Spleen (tissue), 11 donors: ENCODE results near the gene TMEM214. TPM values are rescaled to one million over a fixed set of nuclear protein-coding genes. Genes with fewer than 3 reads are reported as not detected.

Experiments used
- DNase-seq: peaks from one replicate; pipeline ENCODE4 v3.0.0-alpha.2; 2020
- H3K27ac ChIP-seq, 8 donors: fragments of 200-600 bp; sonication (generic) in 7 of 8; 1 replicate in 4 of 8; 2 replicates in 4 of 8; pipeline versions ENCODE4 v1.5.0 to v1.8.0; 2016 to 2021; ENCODE audit warnings: inconsistent platforms in 4 of 8, mild to moderate bottlenecking in 4 of 8, moderate library complexity in 1 of 8
- H3K27me3 ChIP-seq, 7 donors: fragments of 200-600 bp; sonication (generic) in 6 of 7; replicated peaks in 1 of 7; 1 replicate in 4 of 7; 2 replicates in 3 of 7; pipeline versions ENCODE4 v1.5.0 to v1.8.0; 2016 to 2021; ENCODE audit warnings: inconsistent platforms in 3 of 7, mild to moderate bottlenecking in 1 of 7
- H3K36me3 ChIP-seq, 6 donors: fragments of 200-600 bp; sonication (generic) in 5 of 6; 1 replicate in 4 of 6; 2 replicates in 2 of 6; pipeline versions ENCODE4 v1.5.0 to v1.8.0; 2016 to 2021; ENCODE audit warnings: inconsistent platforms in 2 of 6
- H3K4me1 ChIP-seq, 6 donors: fragments of 200-600 bp; sonication (generic) in 5 of 6; 1 replicate in 3 of 6; 2 replicates in 3 of 6; pipeline versions ENCODE4 v1.5.0 to v1.8.0; 2016 to 2021; ENCODE audit warnings: inconsistent platforms in 3 of 6
- H3K4me3 ChIP-seq, 8 donors: fragments of 200-600 bp; sonication (generic) in 7 of 8; 1 replicate in 4 of 8; 2 replicates in 4 of 8; pipeline versions ENCODE4 v1.5.0 to v1.8.0; 2016 to 2021; ENCODE audit warnings: inconsistent platforms in 4 of 8, mild to moderate bottlenecking in 4 of 8, moderate library complexity in 2 of 8
- H3K9me3 ChIP-seq, 8 donors: fragments of 200-600 bp; sonication (generic) in 7 of 8; 1 replicate in 4 of 8; 2 replicates in 4 of 8; pipeline versions ENCODE4 v1.5.0 to v1.8.0; 2016 to 2021; ENCODE audit warnings: inconsistent platforms in 4 of 8
- POLR2A ChIP-seq, 3 donors: fragments of 450-650 bp; IDR thresholded peaks; one replicate each; pipeline ENCODE4 v1.5.1; 2017; ENCODE audit warnings: antibody characterized with exemption in 3 of 3, mild to moderate bottlenecking in 1 of 3
- POLR2AphosphoS5 ChIP-seq, 3 donors: sonication (generic); formaldehyde crosslinking; IDR thresholded peaks; one replicate each; pipeline ENCODE4 v1.5.1; 2017; ENCODE audit warnings: antibody characterized with exemption in 3 of 3
- WGBS, 5 donors: extraction: QIAGEN DNeasy Blood & Tissue Kit in 3 of 5; methylation state at CpG; one replicate each; pipeline versions ENCODE4 v1.1.5 to v1.1.7; 2013 to 2018; 5-methylcytosine and 5-hydroxymethylcytosine counted together
- intact Hi-C: fragments of 100-400 bp; cut with DNase I; formaldehyde crosslinking; loops from one replicate; pipeline ENCODE4 v1.15.0; 2023; ENCODE audit warnings: low total_unique reads
- polyA plus RNA-seq, 3 donors: library from polyadenylated mRNA; stranded (reverse); fragments of 200-250 nt; gene quantifications; one replicate each; pipeline ENCODE4 v1.2.1, GENCODE V29; 2013
- total RNA-seq, 7 donors: library from RNA; depleted of rRNA in 3 of 7; stranded (reverse); fragments of >200 nt in 3 of 7; fragmentation: NEBNext Ultra II Directional in 4 of 7; extraction: Animal tissue kit (Norgen Biotek cat#: 25700) in 4 of 7; gene quantifications; one replicate each; pipeline versions ENCODE4 v1.1.0 to v1.2.1, GENCODE V29; 2016 to 2021
- TF ChIP-seq, protein P1 (sequence below), 11 experiments: fragments of 200-600 bp in 7 of 11; fragments of 450-650 bp in 4 of 11; sonication (generic) in 4 of 11; IDR thresholded peaks in 8 of 11; conservative IDR thresholded peaks in 3 of 11; 1 replicate in 7 of 11; 2 replicates in 4 of 11; pipeline versions ENCODE4 v1.4.0 to v1.8.0; 2016 to 2021; ENCODE audit warnings: antibody characterized with exemption in 11 of 11, inconsistent platforms in 4 of 11, mild to moderate bottlenecking in 1 of 11
- donor health status: healthy with polysubstance abuse.
- donor health status: DM: no; HTN: no; CAD: no; lungs with moderate emphysema.
- donor health status: DM: no; HTN: no; CAD: no.
- donor health status: Bipolar disorder and iron deficiency.
- donor health status: healthy.
- donor health status: DM: no; HTN: no; CAD: no.
- donor health status: DM: yes; HTN: yes; CAD: no.

Gene TMEM214
- total and polyA plus RNA-seq, 10 donors: 22.3 to 93.1 (median 68.8) TPM

- intact Hi-C loops: no loop called here
- no peaks in the 10 kb centered on the region for H3K27me3 ChIP-seq
- H3K36me3 ChIP-seq: no peaks in the 10 kb centered on the region
- peaks cover 0 to 12% (median 0%) of the 10 kb centered on the region in 6 donors for H3K4me1 ChIP-seq
- H3K27ac ChIP-seq: no peak overlapping the region
- WGBS, 5 donors: 79 to 91% (median 89%) methylated on average over 4 of the region's 4 CpGs
- no peaks in the 10 kb centered on the region for H3K9me3 ChIP-seq
- DNase-seq: no peak
- no peak for TF ChIP-seq POLR2AphosphoS5 (IDR thresholded peaks at IDR 0.05)
- TF ChIP-seq POLR2A (IDR thresholded peaks at IDR 0.05): no peak
- TF ChIP-seq, protein P1, sequence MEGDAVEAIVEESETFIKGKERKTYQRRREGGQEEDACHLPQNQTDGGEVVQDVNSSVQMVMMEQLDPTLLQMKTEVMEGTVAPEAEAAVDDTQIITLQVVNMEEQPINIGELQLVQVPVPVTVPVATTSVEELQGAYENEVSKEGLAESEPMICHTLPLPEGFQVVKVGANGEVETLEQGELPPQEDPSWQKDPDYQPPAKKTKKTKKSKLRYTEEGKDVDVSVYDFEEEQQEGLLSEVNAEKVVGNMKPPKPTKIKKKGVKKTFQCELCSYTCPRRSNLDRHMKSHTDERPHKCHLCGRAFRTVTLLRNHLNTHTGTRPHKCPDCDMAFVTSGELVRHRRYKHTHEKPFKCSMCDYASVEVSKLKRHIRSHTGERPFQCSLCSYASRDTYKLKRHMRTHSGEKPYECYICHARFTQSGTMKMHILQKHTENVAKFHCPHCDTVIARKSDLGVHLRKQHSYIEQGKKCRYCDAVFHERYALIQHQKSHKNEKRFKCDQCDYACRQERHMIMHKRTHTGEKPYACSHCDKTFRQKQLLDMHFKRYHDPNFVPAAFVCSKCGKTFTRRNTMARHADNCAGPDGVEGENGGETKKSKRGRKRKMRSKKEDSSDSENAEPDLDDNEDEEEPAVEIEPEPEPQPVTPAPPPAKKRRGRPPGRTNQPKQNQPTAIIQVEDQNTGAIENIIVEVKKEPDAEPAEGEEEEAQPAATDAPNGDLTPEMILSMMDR (IDR thresholded peaks at IDR 0.05 in 8 of 11, conservative IDR thresholded peaks at IDR 0.05 in 3 of 11): no peak
- no peak overlapping the region for H3K4me3 ChIP-seq
Measured at GRCh38 chr2:27008678-27009077, 24.1 kb upstream of the TMEM214 start.

DNA sequence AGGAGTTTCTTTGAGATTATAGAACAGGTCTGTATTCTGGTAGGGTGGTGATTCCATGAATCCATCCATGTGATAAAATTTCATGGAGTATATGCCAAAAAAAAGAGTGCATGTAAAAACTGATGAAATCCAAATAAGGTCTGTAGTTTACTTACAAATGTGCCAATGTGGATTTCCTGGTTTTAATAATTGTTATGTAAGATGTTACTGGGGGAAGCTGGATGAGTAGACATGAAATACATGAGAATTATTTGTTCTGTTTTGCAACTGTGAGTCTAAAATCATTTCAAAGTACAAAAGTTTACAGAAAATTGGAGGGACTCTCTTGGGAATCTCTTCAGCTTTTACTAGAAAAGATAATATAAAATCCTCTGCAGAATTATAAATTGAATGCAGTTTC is 23.7 kb upstream of the TMEM214 start:
- H3K36me3 ChIP-seq: no peaks in the 10 kb centered on the region
- H3K27ac ChIP-seq: no peak overlapping the region
- TF ChIP-seq POLR2A (IDR thresholded peaks at IDR 0.05): no peak
- no peak for TF ChIP-seq POLR2AphosphoS5 (IDR thresholded peaks at IDR 0.05)
- no peak overlapping the region for H3K4me3 ChIP-seq
- H3K9me3 ChIP-seq: no peaks in the 10 kb centered on the region
- intact Hi-C loops: no loop called here
- no peak for DNase-seq
- no peaks in the 10 kb centered on the region for H3K27me3 ChIP-seq
- H3K4me1 ChIP-seq: peaks cover 0 to 12% (median 0%) of the 10 kb centered on the region in 6 donors

DNA sequence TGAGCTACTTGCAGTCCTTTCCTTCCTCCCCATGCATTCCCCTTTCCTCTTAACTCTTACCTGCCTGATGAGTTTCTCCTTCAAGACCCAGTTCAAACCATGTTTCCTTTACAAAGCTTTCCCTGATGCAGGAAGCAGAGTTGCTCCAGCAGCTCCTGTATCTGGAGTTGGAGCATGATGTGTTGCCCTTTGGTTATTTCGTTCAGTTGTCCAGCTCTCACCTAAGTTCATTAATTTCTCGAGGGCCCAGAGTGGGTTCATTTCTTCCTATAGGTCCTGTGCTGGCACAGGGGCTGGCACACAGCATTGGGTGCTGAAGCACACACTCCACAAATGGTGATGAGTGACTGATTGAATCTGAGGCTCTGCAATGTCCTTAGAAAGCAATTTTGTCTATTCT is 23.0 kb upstream of the TMEM214 start:
- Histone ChIP-seq H3K4me1 (peaks cover 0 to 12% (median 0%) of the 10 kb centered on the region in 6 donors), H3K27ac (no peak overlapping the region), H3K27me3 (no peaks in the 10 kb centered on the region), H3K4me3 (no peak overlapping the region), H3K9me3 (no peaks in the 10 kb centered on the region), H3K36me3 (no peaks in the 10 kb centered on the region)
- intact Hi-C loops: no loop called here
- 63 to 81% (median 75%) methylated on average over 2 of the region's 2 CpGs for WGBS, 5 donors
- DNase-seq: no peak
- TF ChIP-seq, protein P1 (IDR thresholded peaks at IDR 0.05 in 8 of 11, conservative IDR thresholded peaks at IDR 0.05 in 3 of 11): no peak
- TF ChIP-seq POLR2A (IDR thresholded peaks at IDR 0.05) (no peak), POLR2AphosphoS5 (IDR thresholded peaks at IDR 0.05) (no peak)

GRCh38 chr2:27010139-27010538 is 22.6 kb upstream of the TMEM214 start:
- H3K27me3 ChIP-seq: no peaks in the 10 kb centered on the region
- H3K9me3 ChIP-seq: no peaks in the 10 kb centered on the region
- DNase-seq: no peak
- peaks cover 0 to 13% (median 0%) of the 10 kb centered on the region in 6 donors for H3K4me1 ChIP-seq
- H3K36me3 ChIP-seq: no peaks in the 10 kb centered on the region
- intact Hi-C loops: no loop called here
- no peak overlapping the region for H3K27ac ChIP-seq
- 73 to 88% (median 81%) methylated on average over 3 of the region's 3 CpGs for WGBS, 5 donors
- no peak overlapping the region for H3K4me3 ChIP-seq
- TF ChIP-seq POLR2AphosphoS5 (IDR thresholded peaks at IDR 0.05): no peak

GRCh38 chr2:27013738-27014137 is 19.0 kb upstream of the TMEM214 start:
- no peak overlapping the region for H3K27ac ChIP-seq
- TF ChIP-seq POLR2A (IDR thresholded peaks at IDR 0.05) (no peak), POLR2AphosphoS5 (IDR thresholded peaks at IDR 0.05) (no peak)
- TF ChIP-seq, protein P1 (IDR thresholded peaks at IDR 0.05 in 8 of 11, conservative IDR thresholded peaks at IDR 0.05 in 3 of 11): no peak
- WGBS, 5 donors: 84 to 98% (median 95%) methylated on average over 4 of the region's 4 CpGs
- no peak overlapping the region for H3K4me3 ChIP-seq
- H3K9me3 ChIP-seq: no peaks in the 10 kb centered on the region
- peaks cover 0 to 25% (median 5%) of the 10 kb centered on the region in 6 donors for H3K4me1 ChIP-seq
- no peak for DNase-seq
- H3K27me3 ChIP-seq: no peaks in the 10 kb centered on the region
- intact Hi-C loops: no loop called here
- H3K36me3 ChIP-seq: no peaks in the 10 kb centered on the region
